Measurements from ENCODE around the gene COPB2.

Gene COPB2

DNA sequence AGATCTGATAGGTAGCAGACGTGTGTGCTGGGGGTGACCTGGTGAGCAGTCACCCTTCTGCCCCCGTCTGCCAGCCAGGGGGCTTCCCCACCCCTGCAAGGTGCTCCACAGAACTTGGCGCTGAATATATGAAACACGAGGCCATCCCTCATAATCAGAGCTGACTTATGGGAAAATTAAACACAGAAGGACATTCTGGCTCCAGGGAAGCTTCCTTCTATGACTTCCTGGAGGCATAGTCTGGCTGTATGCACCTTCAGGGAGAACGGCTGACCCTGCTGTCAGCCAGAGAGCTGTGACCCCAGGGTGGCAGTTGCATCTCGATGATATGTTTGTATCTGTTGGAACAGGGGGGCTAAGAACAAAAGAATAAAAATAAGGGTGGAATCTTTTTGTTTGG is 72.2 kb downstream of the COPB2 start:
- H3K4me1 Mint-ChIP-seq: peaks cover 4% of the 10 kb centered on the region
- H3K27me3 Mint-ChIP-seq: peaks cover 18% of the 10 kb centered on the region

DNA sequence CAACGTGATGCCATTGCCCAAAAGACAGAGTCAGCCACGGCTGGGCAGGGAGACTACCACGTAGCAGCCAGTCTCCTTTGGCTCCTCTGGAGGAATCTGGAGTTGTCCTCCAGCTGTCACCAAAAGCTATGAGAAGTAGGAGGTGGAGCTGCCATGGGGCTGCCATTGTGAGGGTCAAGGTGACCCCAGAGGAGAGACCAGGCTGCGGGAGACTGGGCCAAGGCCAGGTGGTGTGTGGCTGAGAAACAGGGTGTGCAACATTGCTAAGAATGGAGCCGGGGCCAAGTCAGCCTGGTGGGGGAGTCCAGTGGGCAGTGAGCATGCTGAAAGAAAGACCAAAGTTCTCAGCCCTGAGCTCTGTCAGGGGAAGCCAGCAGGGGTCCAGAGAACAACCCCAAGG is 75.5 kb downstream of the COPB2 start:
- H3K36me3 Mint-ChIP-seq: no peaks in the 10 kb centered on the region
- H3K27ac Mint-ChIP-seq: no peak overlapping the region
- H3K9me3 Mint-ChIP-seq: no peaks in the 10 kb centered on the region
- peaks cover 21% of the 10 kb centered on the region for H3K27me3 Mint-ChIP-seq
- DNase-seq (ENCODE audit: low spot score in 2 of 2) (no peak), ATAC-seq (ENCODE audit: low read depth) (no peak)
- no peaks in the 10 kb centered on the region for H3K4me1 Mint-ChIP-seq
- no peak overlapping the region for H3K4me3 Mint-ChIP-seq

More for the DNA sequence above, 72.2 kb downstream of the COPB2 start:
- DNase-seq (ENCODE audit: low spot score in 2 of 2) (no peak), ATAC-seq (ENCODE audit: low read depth) (no peak)
- Mint-ChIP-seq H3K27ac (no peak overlapping the region), H3K36me3 (no peaks in the 10 kb centered on the region), H3K9me3 (no peaks in the 10 kb centered on the region), H3K4me3 (no peak overlapping the region)

DNA sequence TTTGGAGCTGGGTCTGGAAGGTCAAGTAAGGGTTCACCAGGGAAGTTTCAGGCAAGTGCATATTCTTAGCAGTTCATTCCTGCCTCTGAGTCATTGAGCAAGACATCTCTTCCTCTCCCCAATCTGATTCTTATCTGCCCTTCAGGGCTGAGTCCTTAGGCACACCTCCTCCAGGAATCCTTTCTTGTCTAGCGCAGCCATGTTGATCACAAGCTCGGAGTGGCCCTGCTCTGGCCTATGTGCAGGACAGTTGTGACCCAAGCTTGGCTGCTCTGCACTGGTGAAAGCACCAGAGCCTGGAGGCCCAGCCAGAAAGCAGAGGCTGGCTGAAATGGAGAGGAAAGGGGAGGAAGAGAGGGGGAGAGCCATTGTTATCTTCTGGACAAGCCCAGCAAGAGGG is 76.5 kb downstream of the COPB2 start:
- Mint-ChIP-seq H3K27ac (no peak overlapping the region), H3K36me3 (no peaks in the 10 kb centered on the region), H3K4me1 (no peaks in the 10 kb centered on the region), H3K27me3 (peaks cover 22% of the 10 kb centered on the region), H3K9me3 (no peaks in the 10 kb centered on the region), H3K4me3 (no peak overlapping the region)
- ATAC-seq (ENCODE audit: low read depth) (no peak), DNase-seq (ENCODE audit: low spot score in 2 of 2) (no peak)

DNA sequence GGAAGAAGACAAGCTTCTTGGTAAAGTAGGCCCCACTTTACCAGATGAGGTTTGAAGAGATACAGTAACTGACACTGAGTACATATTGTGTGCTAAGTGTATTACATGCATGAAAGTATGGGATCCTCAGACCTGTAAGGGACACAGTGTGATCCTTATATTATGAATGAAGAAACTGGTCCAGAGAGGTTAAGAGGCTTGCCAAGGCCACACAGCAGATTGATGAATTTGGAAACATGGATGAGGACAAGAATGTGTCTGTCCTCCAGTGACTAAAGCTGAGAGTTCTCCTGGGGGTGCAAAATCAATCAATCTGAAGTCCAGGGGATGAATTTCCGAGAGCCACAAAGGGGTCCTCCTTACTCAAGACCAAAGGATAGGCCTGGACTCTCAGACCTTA is 77.0 kb downstream of the COPB2 start:
- Mint-ChIP-seq H3K27me3 (peaks cover 22% of the 10 kb centered on the region), H3K4me3 (no peak overlapping the region), H3K27ac (no peak overlapping the region), H3K4me1 (no peaks in the 10 kb centered on the region), H3K9me3 (no peaks in the 10 kb centered on the region), H3K36me3 (no peaks in the 10 kb centered on the region)
- DNase-seq (ENCODE audit: low spot score in 2 of 2) (no peak), ATAC-seq (ENCODE audit: low read depth) (no peak)

DNA sequence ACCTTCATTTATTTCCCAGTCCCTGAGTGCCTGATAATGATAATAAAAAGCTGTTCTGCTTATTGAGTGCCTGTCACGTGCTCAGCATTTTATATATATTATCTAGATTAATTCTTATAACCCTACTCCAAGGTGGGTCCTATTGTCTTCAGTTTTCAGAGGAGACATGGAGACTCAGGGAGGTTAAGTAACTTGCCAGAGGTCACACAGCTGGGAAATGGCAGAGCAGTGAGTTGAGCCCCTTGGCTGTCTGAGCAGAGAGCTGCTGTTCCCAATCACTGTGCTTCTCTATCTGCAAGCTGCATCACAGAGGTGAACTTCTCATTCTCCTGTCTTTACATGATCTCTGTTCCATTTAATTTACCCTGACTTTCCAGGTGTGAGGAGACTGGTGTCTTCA is 77.9 kb downstream of the COPB2 start:
- ATAC-seq (ENCODE audit: low read depth): no peak
- Mint-ChIP-seq H3K9me3 (no peaks in the 10 kb centered on the region), H3K27ac (no peak overlapping the region)

DNA sequence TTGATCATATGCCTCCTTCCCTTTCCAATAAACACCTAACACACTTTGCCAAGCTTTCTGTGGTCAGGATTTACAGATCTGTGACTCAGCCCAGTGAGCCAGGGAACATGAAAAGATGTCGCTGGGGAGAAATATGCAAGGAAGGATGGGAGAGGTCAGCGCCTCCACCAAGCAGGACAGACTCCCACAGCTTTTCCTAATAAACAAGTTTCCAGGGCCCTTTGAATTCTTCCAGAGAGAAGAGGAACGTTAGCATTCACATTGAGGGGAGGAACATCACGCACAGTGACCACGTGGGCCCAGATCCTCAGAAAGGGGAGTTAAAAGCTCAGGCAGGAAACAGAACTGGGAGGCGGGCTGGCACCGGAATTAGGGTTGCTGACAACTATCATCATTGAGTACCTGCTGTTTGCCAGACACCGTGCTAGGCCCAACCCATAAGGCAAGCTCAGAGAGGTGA is 78.9 kb downstream of the COPB2 start:
- Mint-ChIP-seq H3K9me3 (no peaks in the 10 kb centered on the region), H3K4me3 (no peak overlapping the region), H3K27me3 (peaks cover 14% of the 10 kb centered on the region), H3K36me3 (no peaks in the 10 kb centered on the region), H3K4me1 (no peaks in the 10 kb centered on the region), H3K27ac (no peak overlapping the region)
- ATAC-seq (ENCODE audit: low read depth) (no peak), DNase-seq (ENCODE audit: low spot score in 2 of 2) (no peak)

More for the DNA sequence above, 77.9 kb downstream of the COPB2 start:
- no peak for DNase-seq (ENCODE audit: low spot score in 2 of 2)
- no peaks in the 10 kb centered on the region for H3K36me3 Mint-ChIP-seq
- H3K27me3 Mint-ChIP-seq: peaks cover 21% of the 10 kb centered on the region
- H3K4me3 Mint-ChIP-seq: no peak overlapping the region
- no peaks in the 10 kb centered on the region for H3K4me1 Mint-ChIP-seq

DNA sequence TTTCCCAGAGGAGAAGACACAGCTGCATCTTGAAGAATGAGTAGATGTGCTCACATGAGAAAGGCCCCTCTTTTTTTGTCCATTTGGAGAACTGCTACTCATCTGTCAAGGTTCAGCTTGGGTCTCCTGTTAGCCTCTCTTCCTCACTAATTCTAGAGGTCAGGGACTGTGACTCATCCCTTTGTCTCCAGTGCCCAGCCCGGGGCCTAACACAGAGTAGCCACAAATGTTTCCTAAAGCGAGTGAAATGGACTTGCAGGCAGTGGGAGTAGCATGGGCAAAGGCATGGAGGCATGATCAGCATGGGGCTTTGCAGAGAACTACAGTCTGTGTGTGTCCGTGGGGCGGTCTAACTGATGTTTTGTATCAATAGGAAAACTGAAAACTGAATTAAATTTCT is 79.6 kb downstream of the COPB2 start:
- Mint-ChIP-seq H3K27me3 (peaks cover 13% of the 10 kb centered on the region), H3K4me3 (no peak overlapping the region), H3K4me1 (no peaks in the 10 kb centered on the region), H3K9me3 (no peaks in the 10 kb centered on the region), H3K27ac (no peak overlapping the region), H3K36me3 (no peaks in the 10 kb centered on the region)
- DNase-seq (ENCODE audit: low spot score in 2 of 2) (no peak), ATAC-seq (ENCODE audit: low read depth) (no peak)

DNA sequence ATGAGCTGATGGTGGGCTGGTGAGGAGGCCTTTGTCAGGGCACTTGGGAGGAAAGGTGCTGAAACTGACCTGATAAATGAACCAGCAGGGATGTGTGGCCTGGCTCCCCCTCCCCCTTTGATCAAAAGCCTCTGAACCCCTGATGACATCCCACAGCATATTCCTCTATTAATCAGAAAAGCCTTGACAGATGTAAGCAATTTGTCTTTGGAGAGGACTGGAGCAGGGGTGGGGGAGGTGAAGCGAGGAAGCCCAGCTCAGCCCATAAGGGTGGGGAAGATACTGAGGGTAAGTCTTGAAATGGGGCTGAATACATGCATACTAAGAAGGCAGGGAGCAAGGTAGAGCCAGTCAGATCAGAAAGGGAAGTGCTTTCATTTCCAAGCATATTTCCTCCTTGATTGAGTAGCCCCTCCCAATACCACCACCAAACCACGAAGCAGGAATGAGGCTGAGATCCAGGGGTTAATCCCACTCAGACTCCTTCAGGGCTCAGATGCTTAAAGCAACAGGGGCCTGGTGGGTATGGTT is 80.3 kb downstream of the COPB2 start:
- H3K4me1 Mint-ChIP-seq: no peaks in the 10 kb centered on the region
- ATAC-seq (ENCODE audit: low read depth) (no peak), DNase-seq (ENCODE audit: low spot score in 2 of 2) (no peak)
- H3K9me3 Mint-ChIP-seq: no peaks in the 10 kb centered on the region
- no peaks in the 10 kb centered on the region for H3K36me3 Mint-ChIP-seq
- H3K4me3 Mint-ChIP-seq: no peak overlapping the region
- H3K27me3 Mint-ChIP-seq: peaks cover 10% of the 10 kb centered on the region
- no peak overlapping the region for H3K27ac Mint-ChIP-seq

DNA sequence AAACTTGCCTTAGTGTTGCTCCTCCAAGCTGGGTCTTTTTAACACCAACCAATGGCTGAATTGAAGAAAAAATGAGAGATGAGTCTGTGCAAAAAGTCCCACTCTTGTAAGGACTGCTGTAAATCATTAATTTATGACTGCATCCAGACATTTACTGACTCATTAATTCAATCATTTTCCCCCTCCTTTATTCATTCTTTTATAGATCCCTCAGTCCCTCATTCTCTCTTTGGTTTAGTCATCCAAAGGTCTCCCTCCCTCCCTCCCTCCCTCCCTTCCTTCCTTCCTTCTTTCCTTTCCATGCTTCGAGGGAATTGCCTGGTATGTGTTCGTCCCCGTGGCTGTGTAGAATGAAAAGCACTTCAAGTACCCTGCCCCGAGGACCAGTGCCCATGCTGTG is 80.9 kb downstream of the COPB2 start:
- no peaks in the 10 kb centered on the region for H3K36me3 Mint-ChIP-seq
- no peaks in the 10 kb centered on the region for H3K4me1 Mint-ChIP-seq
- no peak overlapping the region for H3K27ac Mint-ChIP-seq
- no peak for ATAC-seq (ENCODE audit: low read depth)
- H3K27me3 Mint-ChIP-seq: peaks cover 10% of the 10 kb centered on the region
- no peaks in the 10 kb centered on the region for H3K9me3 Mint-ChIP-seq
- no peak overlapping the region for H3K4me3 Mint-ChIP-seq
- no peak for DNase-seq (ENCODE audit: low spot score in 2 of 2)

DNA sequence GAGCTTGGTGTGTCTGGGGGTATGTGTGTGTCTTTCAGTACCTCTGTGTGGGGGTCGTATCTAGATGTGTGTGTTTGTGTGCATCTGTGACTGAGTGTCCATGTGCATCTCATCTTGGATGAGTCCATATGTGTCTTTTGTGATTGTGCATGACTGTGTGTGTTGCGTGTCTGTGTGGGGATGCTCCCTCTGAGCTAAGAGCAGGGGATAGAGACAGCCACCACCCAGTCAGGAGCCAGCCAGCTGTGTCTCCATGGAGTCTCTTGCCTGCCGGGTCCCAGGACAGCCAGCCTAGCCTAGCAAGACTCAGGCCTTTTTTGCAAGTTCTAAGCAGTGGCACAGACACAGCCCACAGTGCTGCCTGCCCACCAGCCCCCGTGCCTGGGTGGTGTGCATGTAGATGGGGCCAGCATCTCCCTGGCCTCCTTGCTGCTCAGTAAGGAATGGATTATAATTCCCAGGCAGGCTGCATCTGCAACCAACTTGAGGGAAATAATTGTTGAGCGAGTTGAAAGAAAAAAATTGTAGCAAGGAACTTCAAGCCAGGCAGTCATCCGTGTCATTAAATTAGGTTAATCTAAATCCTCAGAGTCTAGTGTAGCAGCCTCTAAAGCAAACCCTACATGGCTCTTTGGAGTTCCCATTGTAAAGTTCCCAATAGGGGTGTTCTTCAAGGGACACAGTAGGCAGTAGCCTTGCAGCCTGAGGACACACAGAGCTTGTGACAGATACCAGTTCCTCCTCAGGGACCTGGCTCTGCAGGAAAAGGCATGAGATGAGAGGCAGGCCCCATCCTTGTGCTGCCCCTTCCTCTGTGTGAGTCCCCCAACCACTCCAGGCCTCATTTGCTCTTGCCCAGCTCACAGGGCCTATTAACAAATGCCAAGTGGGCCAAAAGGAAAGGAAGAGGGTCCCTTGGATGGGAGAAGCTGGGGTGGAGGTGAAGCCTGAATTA is 81.6 kb downstream of the COPB2 start:
- no peak for ATAC-seq (ENCODE audit: low read depth)

More for the DNA sequence above, 81.6 kb downstream of the COPB2 start:
- no peaks in the 10 kb centered on the region for H3K36me3 Mint-ChIP-seq
- no peak overlapping the region for H3K4me3 Mint-ChIP-seq
- no peak for DNase-seq (ENCODE audit: low spot score in 2 of 2)
- peaks cover 8% of the 10 kb centered on the region for H3K27me3 Mint-ChIP-seq
- no peaks in the 10 kb centered on the region for H3K9me3 Mint-ChIP-seq
- no peaks in the 10 kb centered on the region for H3K4me1 Mint-ChIP-seq
- H3K27ac Mint-ChIP-seq: no peak overlapping the region

Measured in memory B cell (primary cell).